Stomach (tissue), 4 donors: Measurements from ENCODE around the gene LAMB2.

Experiments used
- CTCF ChIP-seq, 7 experiments: fragments of 450-650 bp in 4 of 7; fragments of 200-600 bp in 3 of 7; sonication (generic) in 3 of 7; IDR thresholded peaks; one replicate each; pipeline ENCODE4 v1.5.1; 2016 to 2019; ENCODE audit warnings: antibody characterized with exemption in 7 of 7, control low read depth in 2 of 7, mild to moderate bottlenecking in 1 of 7
- EP300 ChIP-seq: sonication (generic); formaldehyde crosslinking; IDR thresholded peaks from one replicate; pipeline ENCODE4 v1.6.1; 2017; ENCODE audit warnings: antibody characterized with exemption
- POLR2A ChIP-seq, 4 donors: fragments of 450-650 bp; IDR thresholded peaks; one replicate each; pipeline ENCODE4 v1.6.1; 2016; ENCODE audit warnings: antibody characterized with exemption in 4 of 4, control low read depth in 2 of 4, mild to moderate bottlenecking in 1 of 4, moderate library complexity in 1 of 4
- POLR2AphosphoS5 ChIP-seq, 3 donors: sonication (generic); formaldehyde crosslinking; IDR thresholded peaks; one replicate each; pipeline ENCODE4 v1.6.1; 2016; ENCODE audit warnings: antibody characterized with exemption in 3 of 3

DNA sequence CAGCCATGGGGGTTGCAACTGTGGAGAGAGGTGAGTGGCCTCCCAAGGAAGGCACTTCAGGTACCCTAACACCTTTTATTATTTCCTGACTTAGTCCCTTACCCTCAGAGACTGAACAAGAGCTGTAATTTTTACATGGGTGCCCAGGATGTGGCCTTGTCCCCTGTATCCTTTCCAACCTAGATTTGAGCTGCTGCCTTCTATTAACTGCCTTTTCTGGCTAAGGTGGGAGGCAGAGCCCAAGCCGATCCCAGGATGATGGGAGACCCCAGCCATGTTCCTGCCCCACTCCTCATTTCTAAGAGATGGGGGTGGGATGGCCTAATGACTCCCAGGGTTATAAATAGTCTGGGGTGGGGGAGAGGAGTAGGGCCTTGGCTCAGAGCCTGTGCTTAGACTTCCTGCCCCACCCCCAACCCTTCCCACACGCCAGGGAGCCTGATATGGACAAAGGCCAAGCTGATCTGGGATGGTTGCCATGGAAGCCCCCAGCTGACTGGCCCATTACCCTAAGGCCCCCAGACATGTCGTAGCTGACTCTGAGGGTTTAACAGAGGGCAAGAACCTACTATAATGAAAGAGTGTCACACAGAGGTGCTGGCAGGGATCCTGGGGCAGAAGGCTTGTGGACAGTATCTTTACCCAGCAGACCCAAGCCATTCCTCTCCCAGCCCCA lies 40.4 kb upstream of the LAMB2 start:
- no peak for TF ChIP-seq CTCF (IDR thresholded peaks at IDR 0.05)
- TF ChIP-seq POLR2AphosphoS5 (IDR thresholded peaks at IDR 0.05) = no peak
- no peak for TF ChIP-seq POLR2A (IDR thresholded peaks at IDR 0.05)
- no peak for TF ChIP-seq EP300
